Measurements from ENCODE around the gene UCN2.

DNA sequence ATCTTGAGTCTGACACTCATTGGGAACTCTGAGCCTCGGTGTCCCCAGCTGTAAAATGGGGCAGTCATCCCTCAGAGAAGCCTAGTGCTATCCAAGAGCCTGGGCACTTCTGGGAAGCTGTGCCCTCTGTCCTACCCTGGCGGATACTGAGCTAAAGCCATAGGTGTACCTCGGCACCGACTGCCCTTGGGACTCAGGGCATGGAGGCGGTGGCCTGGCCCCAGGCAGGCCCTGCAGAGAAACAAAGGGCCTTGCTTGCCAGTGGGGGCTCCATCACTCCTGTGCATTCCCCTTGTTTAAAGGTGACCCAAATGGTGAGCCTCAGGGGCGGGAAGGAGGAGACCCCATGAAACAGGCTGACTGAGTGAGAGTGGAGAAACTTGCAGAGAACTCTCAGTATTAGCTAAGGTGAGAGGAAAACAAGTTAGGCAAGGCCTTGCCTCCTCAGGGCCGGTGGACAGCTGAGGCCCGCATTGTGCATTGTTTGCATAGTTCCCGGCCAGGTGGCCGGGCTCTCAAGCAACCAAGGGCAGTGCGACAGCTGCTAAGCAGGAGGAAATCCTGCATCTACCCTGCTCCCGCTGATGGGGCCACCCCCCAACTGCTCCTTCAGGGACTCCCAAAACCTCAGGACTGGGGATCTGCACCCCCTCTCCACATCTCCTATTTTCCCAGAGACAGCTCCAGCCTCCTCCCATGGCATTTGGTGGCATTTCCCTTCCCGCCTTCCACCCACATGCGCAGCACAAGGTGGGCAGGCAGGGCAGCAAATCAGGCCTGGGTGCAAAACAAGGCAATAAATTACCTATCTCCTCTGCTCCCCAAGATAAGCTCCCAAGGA, 11.2 kb downstream of the UCN2 start:
- TF ChIP-seq, protein P1, sequence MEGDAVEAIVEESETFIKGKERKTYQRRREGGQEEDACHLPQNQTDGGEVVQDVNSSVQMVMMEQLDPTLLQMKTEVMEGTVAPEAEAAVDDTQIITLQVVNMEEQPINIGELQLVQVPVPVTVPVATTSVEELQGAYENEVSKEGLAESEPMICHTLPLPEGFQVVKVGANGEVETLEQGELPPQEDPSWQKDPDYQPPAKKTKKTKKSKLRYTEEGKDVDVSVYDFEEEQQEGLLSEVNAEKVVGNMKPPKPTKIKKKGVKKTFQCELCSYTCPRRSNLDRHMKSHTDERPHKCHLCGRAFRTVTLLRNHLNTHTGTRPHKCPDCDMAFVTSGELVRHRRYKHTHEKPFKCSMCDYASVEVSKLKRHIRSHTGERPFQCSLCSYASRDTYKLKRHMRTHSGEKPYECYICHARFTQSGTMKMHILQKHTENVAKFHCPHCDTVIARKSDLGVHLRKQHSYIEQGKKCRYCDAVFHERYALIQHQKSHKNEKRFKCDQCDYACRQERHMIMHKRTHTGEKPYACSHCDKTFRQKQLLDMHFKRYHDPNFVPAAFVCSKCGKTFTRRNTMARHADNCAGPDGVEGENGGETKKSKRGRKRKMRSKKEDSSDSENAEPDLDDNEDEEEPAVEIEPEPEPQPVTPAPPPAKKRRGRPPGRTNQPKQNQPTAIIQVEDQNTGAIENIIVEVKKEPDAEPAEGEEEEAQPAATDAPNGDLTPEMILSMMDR (IDR thresholded peaks at IDR 0.05): no peak
- no peak for TF ChIP-seq POLR2A (IDR thresholded peaks at IDR 0.05)

Data from tibial nerve (tissue), 3 donors.